H1 (cell line): ENCODE measurements around the gene TBRG4. TPM values are rescaled to one million over a fixed set of nuclear protein-coding genes. Genes with fewer than 3 reads are reported as not detected.

Experiments
- CTCF ChIA-PET: fragments of 300-600 bp; sonication (Branson Sonifier 250); formaldehyde crosslinking; loops from one replicate; lab custom pipeline; 2021; ENCODE audit not compliant: partially characterized antibody; lab: Charles Lee
- POLR2A ChIA-PET: fragments of 300-600 bp; sonication (Branson Sonifier 250); formaldehyde crosslinking; loops from one replicate; lab custom pipeline; 2021; ENCODE audit warnings: inconsistent platforms; ENCODE audit not compliant: partially characterized antibody; lab: Charles Lee
- DNase-seq, 2 experiments: peaks; one replicate each; pipeline versions ENCODE4 v3.0.0 to v3.0.0-alpha.2; 2010 to 2022; ENCODE audit warnings: low spot score in 2 of 2, low read depth in 1 of 2, mixed read lengths in 1 of 2
- FAIRE-seq: peaks from 2 replicates; lab custom pipeline; 2011; peaks lifted over from hg19 to GRCh38; lab: Jason Lieb, UNC
- H2AFZ ChIP-seq: 2 replicates; pipeline ENCODE4 v1.8.1; 2012; ENCODE audit warnings: low read length, inconsistent platforms
- H2AK5ac ChIP-seq: 2 replicates; pipeline ENCODE4 v1.6.1; 2013; ENCODE audit warnings: low read depth, low read length
- H2BK120ac ChIP-seq: replicated peaks from 2 replicates; pipeline ENCODE3; 2013; ENCODE audit warnings: low read depth, low read length, inconsistent platforms
- H2BK12ac ChIP-seq: 2 replicates; pipeline ENCODE4 v1.6.1; 2013; ENCODE audit warnings: low read depth, low read length
- H2BK15ac ChIP-seq: 2 replicates; pipeline ENCODE4 v1.6.1; 2013; ENCODE audit warnings: low read length
- H2BK20ac ChIP-seq: 2 replicates; pipeline ENCODE4 v1.6.1; 2013; ENCODE audit warnings: low read length
- H2BK5ac ChIP-seq: 2 replicates; pipeline ENCODE4 v1.6.1; 2013; ENCODE audit warnings: low read depth, low read length
- H3K14ac ChIP-seq: 2 replicates; pipeline ENCODE4 v1.6.1; 2013; ENCODE audit warnings: inconsistent platforms; ENCODE audit not compliant: insufficient read length
- H3K18ac ChIP-seq: 2 replicates; pipeline ENCODE4 v1.6.1; 2013; ENCODE audit warnings: low read length; ENCODE audit errors: extremely low read depth
- H3K23ac ChIP-seq: 2 replicates; pipeline ENCODE4 v1.6.1; 2013; ENCODE audit warnings: inconsistent platforms; ENCODE audit not compliant: insufficient read length
- H3K23me2 ChIP-seq: 2 replicates; pipeline ENCODE4 v1.6.1; 2013; ENCODE audit warnings: low read depth, low read length
- H3K27ac ChIP-seq: 2 replicates; pipeline ENCODE4 v1.6.1; 2011; ENCODE audit warnings: low read depth, low read length, inconsistent platforms
- H3K27me3 ChIP-seq, 4 experiments: replicated peaks in 1 of 4; 1 replicate in 1 of 4; 2 replicates in 3 of 4; pipeline versions ENCODE4 v1.6.1 to v1.8.1; 2011 to 2013; ENCODE audit warnings: low read length in 3 of 4, mild to moderate bottlenecking in 3 of 4, inconsistent platforms in 2 of 4, mixed read lengths in 2 of 4, moderate library complexity in 1 of 4; ENCODE audit not compliant: control insufficient read depth in 3 of 4, insufficient read depth in 3 of 4; ENCODE audit errors: extremely low read depth in 1 of 4
- H3K36me3 ChIP-seq, 4 experiments: 2 replicates each; pipeline versions ENCODE4 v1.6.1 to v1.8.1; 2011 to 2013; ENCODE audit warnings: mild to moderate bottlenecking in 4 of 4, low read length in 3 of 4, moderate library complexity in 2 of 4, control low read depth in 1 of 4, inconsistent platforms in 1 of 4; ENCODE audit not compliant: insufficient read depth in 4 of 4, control insufficient read depth in 2 of 4
- H3K4ac ChIP-seq: replicated peaks from 2 replicates; pipeline ENCODE3; 2013; ENCODE audit warnings: low read length, low read depth, mixed read lengths, inconsistent platforms; ENCODE audit not compliant: insufficient read length
- H3K4me1 ChIP-seq, 4 experiments: replicated peaks in 1 of 4; 1 replicate in 1 of 4; 2 replicates in 3 of 4; pipeline versions ENCODE4 v1.6.1 to v1.8.1; 2011 to 2013; ENCODE audit warnings: low read length in 3 of 4, inconsistent platforms in 2 of 4, mixed read lengths in 1 of 4; ENCODE audit not compliant: insufficient read depth in 4 of 4, control insufficient read depth in 3 of 4
- H3K4me2 ChIP-seq, 2 experiments: 2 replicates each; pipeline versions ENCODE4 v1.6.1 to v1.8.1; 2011 to 2013; ENCODE audit warnings: low read depth in 2 of 2, low read length in 2 of 2, control low read depth in 1 of 2, inconsistent platforms in 1 of 2, mild to moderate bottlenecking in 1 of 2; ENCODE audit not compliant: insufficient read depth in 1 of 2
- H3K4me3 ChIP-seq, 4 experiments: fragments of 200-600, 300-600 bp in 1 of 4; sonication (generic), shearing (Covaris generic), sonication (Bioruptor Twin) in 1 of 4; 2 replicates each; pipeline versions ENCODE4 v1.5.1 to v1.8.1; 2011 to 2016; ENCODE audit warnings: low read length in 4 of 4, low read depth in 3 of 4, control low read depth in 2 of 4, inconsistent platforms in 2 of 4, mild to moderate bottlenecking in 2 of 4, mixed read lengths in 1 of 4, moderate library complexity in 1 of 4; ENCODE audit not compliant: insufficient read depth in 2 of 4; ENCODE audit errors: extremely low read depth in 1 of 4
- H3K56ac ChIP-seq: replicated peaks from 2 replicates; pipeline ENCODE3; 2013; ENCODE audit warnings: low read depth, mild to moderate bottlenecking, mixed read lengths, low read length, inconsistent platforms; ENCODE audit not compliant: insufficient read length
- H3K79me1 ChIP-seq: 2 replicates; pipeline ENCODE4 v1.6.1; 2013; ENCODE audit warnings: low read depth, low read length, control low read depth
- H3K79me2 ChIP-seq, 2 experiments: 2 replicates each; pipeline versions ENCODE4 v1.6.1 to v1.8.1; 2012 to 2013; ENCODE audit warnings: low read length in 2 of 2, mild to moderate bottlenecking in 2 of 2, inconsistent platforms in 1 of 2; ENCODE audit not compliant: insufficient read depth in 2 of 2, control insufficient read depth in 1 of 2
- H3K9ac ChIP-seq, 4 experiments: replicated peaks in 1 of 4; 1 replicate in 1 of 4; 2 replicates in 3 of 4; pipeline versions ENCODE4 v1.6.1 to v1.8.1; 2011 to 2013; ENCODE audit warnings: low read depth in 3 of 4, low read length in 3 of 4, control low read depth in 2 of 4, mild to moderate bottlenecking in 2 of 4, moderate library complexity in 2 of 4, inconsistent platforms in 1 of 4; ENCODE audit errors: extremely low read depth in 1 of 4
- H3K9me3 ChIP-seq, 2 experiments: 2 replicates each; pipeline versions ENCODE4 v1.6.1 to v1.8.1; 2012 to 2013; ENCODE audit warnings: mild to moderate bottlenecking in 2 of 2, moderate library complexity in 2 of 2, control low read depth in 1 of 2, inconsistent platforms in 1 of 2, low read depth in 1 of 2, low read length in 1 of 2, mixed read lengths in 1 of 2; ENCODE audit not compliant: insufficient read depth in 2 of 2
- H4K20me1 ChIP-seq, 2 experiments: replicated peaks in 1 of 2; 2 replicates each; pipeline versions ENCODE3 to v1.8.1; 2011 to 2013; ENCODE audit warnings: inconsistent platforms in 2 of 2, low read length in 2 of 2, mild to moderate bottlenecking in 1 of 2; ENCODE audit not compliant: insufficient read depth in 2 of 2, control insufficient read depth in 1 of 2
- H4K5ac ChIP-seq: 2 replicates; pipeline ENCODE4 v1.6.1; 2013; ENCODE audit warnings: low read length, low read depth, mixed read lengths, inconsistent platforms; ENCODE audit not compliant: insufficient read length
- H4K8ac ChIP-seq: 2 replicates; pipeline ENCODE4 v1.8.0; 2013; ENCODE audit warnings: mild to moderate bottlenecking, moderate library complexity, low read length, inconsistent platforms; ENCODE audit not compliant: insufficient read depth; ENCODE audit errors: extremely low read depth
- H4K91ac ChIP-seq: replicated peaks from 2 replicates; pipeline ENCODE3; 2013; ENCODE audit warnings: low read length, mixed read lengths, inconsistent platforms; ENCODE audit not compliant: insufficient read length
- HDAC2 ChIP-seq, 2 experiments: fragments of 300-600 bp in 1 of 2; sonication (generic) in 1 of 2; IDR thresholded peaks; 2 replicates each; pipeline ENCODE4 v1.6.1; 2011 to 2012; ENCODE audit warnings: low read depth in 2 of 2, low read length in 2 of 2, mild to moderate bottlenecking in 2 of 2, moderate library complexity in 2 of 2, borderline replicate concordance in 1 of 2, inconsistent platforms in 1 of 2
- SIX5 ChIP-seq: IDR thresholded peaks from 2 replicates; pipeline ENCODE4 v1.6.1; 2011; ENCODE audit warnings: mild to moderate bottlenecking, low read depth, low read length
- SP2 ChIP-seq: IDR thresholded peaks from 2 replicates; pipeline ENCODE4 v1.6.1; 2012; ENCODE audit warnings: mild to moderate bottlenecking, low read length, inconsistent platforms
- TCF12 ChIP-seq: IDR thresholded peaks from 2 replicates; pipeline ENCODE4 v1.6.1; 2011; ENCODE audit warnings: low read depth, mild to moderate bottlenecking, low read length
- WGBS, 2 experiments: shearing (Covaris generic) in 1 of 2; methylation state at CpG; one replicate each; pipeline versions ENCODE4 v1.1.6 to v1.1.7; 2013 to 2015; ENCODE audit warnings: low lambda C conversion rate in 2 of 2, mixed read lengths in 2 of 2, inconsistent platforms in 1 of 2, low coverage in 1 of 2, missing lambda C conversion rate in 1 of 2; ENCODE audit not compliant: insufficient replicate concordance in 2 of 2, insufficient coverage in 1 of 2, insufficient read length in 1 of 2; ENCODE audit errors: extremely low coverage in 1 of 2, missing lambda C conversion rate in 1 of 2; 5-methylcytosine and 5-hydroxymethylcytosine counted together
- polyA plus RNA-seq, 7 experiments: library from polyadenylated mRNA; depleted of rRNA in 3 of 7; stranded (reverse) in 5 of 7; unstranded in 2 of 7; fragments of >200 nt in 5 of 7; fragments of 200-250 nt in 2 of 7; gene quantifications; 1 replicate in 5 of 7; 2 replicates in 1 of 7; 4 replicates in 1 of 7; pipeline versions ENCODE4 v1.2.1 to v1.2.3, GENCODE V29; 2011 to 2013; ENCODE audit warnings: missing spikeins in 2 of 7, mixed read lengths in 2 of 7
- total RNA-seq: library from RNA; stranded (reverse); fragmentation: NEBNext Ultra II Directional; extraction: Animal tissue kit (Norgen Biotek cat#: 25700); gene quantifications from 2 replicates; pipeline ENCODE4 v1.2.1, GENCODE V29; 2021

TBRG4 gene
- total and polyA plus RNA-seq, 2 of the 8 experiments (the other 6 are each of a cell fraction or from before 2014, with no cell fraction given) = 110 to 137 TPM

DNA sequence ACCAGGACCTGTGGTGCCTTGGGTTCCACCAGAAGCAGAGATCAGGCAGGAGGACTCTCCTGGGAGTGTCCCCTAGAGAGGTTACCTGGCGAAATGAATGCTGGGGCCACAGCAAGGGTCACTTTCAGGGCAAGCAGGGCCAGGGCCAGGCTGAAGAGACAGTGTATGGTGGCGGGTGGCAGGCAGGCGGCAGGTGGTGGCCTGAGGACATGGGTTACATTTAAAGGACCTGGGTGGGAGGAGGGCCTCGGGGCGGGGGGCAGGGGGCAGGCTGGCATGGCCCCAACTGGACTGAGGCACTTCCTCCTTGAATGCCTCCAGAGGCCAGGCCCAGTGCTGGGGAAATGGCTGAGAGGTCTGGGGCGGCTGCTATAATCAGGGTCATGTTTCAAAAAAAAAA is 14.7 kb upstream of the TBRG4 start:
- no peak overlapping the region for H2BK20ac ChIP-seq
- no peak overlapping the region for H3K4ac ChIP-seq
- H2BK5ac ChIP-seq = no peak overlapping the region
- H3K79me1 ChIP-seq = no peaks in the 10 kb centered on the region
- no peak overlapping the region for H3K56ac ChIP-seq
- CTCF ChIA-PET = interaction anchor here (5.5 kb wide), 1 partner anchor 10 kb away, joined by 39 read pairs; no protein-coding TSS in a partner anchor
- POLR2A ChIA-PET = interaction anchor here (1.5 to 6.5 kb wide), 2 partner anchors 10 to 15 kb away, joined by 4 to 43 read pairs; partner anchors contain the start of gene TBRG4
- H3K18ac ChIP-seq = no peak overlapping the region
- H3K4me1 ChIP-seq = peaks cover 0 to 13% (median 10%) of the 10 kb centered on the region in 4 experiments; a peak in 6 of 7 replicates
- H3K4me3 ChIP-seq = no peak overlapping the region
- no peak overlapping the region for H3K14ac ChIP-seq
- no peak overlapping the region; a peak in 1 of 7 replicates for H3K9ac ChIP-seq
- no peaks in the 10 kb centered on the region for H3K79me2 ChIP-seq
- H2BK12ac ChIP-seq = no peak overlapping the region
- no peaks in the 10 kb centered on the region for H3K36me3 ChIP-seq
- no peak overlapping the region for H2BK15ac ChIP-seq
- H4K91ac ChIP-seq = no peak overlapping the region
- H3K23me2 ChIP-seq = no peaks in the 10 kb centered on the region
- H4K8ac ChIP-seq = no peak overlapping the region
- H3K4me2 ChIP-seq = no peak overlapping the region
- no peak overlapping the region for H4K5ac ChIP-seq
- DNase-seq (no peak), FAIRE-seq (no peak)
- no peak overlapping the region for H2AFZ ChIP-seq
- no peak overlapping the region for H2AK5ac ChIP-seq
- no peaks in the 10 kb centered on the region for H3K27me3 ChIP-seq
- H4K20me1 ChIP-seq = no peaks in the 10 kb centered on the region
- no peak overlapping the region for H3K27ac ChIP-seq
- no peaks in the 10 kb centered on the region for H3K9me3 ChIP-seq
- no peak overlapping the region for H2BK120ac ChIP-seq
- no peak for TF ChIP-seq TCF12
- TF ChIP-seq SIX5 = no peak
- TF ChIP-seq SP2 = no peak
- TF ChIP-seq HDAC2 (IDR thresholded peaks at IDR 0.05; ENCODE audit: borderline replicate concordance in 1 of 2, low read depth in 2 of 2, low read length in 2 of 2) = no peak
- 95% methylated on average over 6 of the region's 6 CpGs; no CpG with 5 or more reads in 1 of the 2 experiments for WGBS, 2 experiments
- H3K23ac ChIP-seq = no peak overlapping the region
